ENCODE data around the gene RELB. TPM values are rescaled to one million over a fixed set of nuclear protein-coding genes. Genes with fewer than 3 reads are reported as not detected.
A peak's percentile ranks its signal among the peaks of the same experiment; 100 is the strongest.

The RELB gene
- total RNA-seq (2021; fragmentation: NEBNext Ultra II Directional; extraction: Animal tissue kit (Norgen Biotek cat#: 25700)), result 10 to 100 TPM in 2 of 6 experiments, 1 to 10 TPM in 4; 6.1 to 10.8 (median 9.4) TPM
- long read RNA-seq, transcript RELB-202 (11 exons, 2,219 nt), result major isoform, 8 of 9 reads
- long read RNA-seq, partial matches to known transcripts, result 0 of 9 reads
- long read RNA-seq, other reads (novel, unspliced or antisense), result 1 of 9 reads

DNA sequence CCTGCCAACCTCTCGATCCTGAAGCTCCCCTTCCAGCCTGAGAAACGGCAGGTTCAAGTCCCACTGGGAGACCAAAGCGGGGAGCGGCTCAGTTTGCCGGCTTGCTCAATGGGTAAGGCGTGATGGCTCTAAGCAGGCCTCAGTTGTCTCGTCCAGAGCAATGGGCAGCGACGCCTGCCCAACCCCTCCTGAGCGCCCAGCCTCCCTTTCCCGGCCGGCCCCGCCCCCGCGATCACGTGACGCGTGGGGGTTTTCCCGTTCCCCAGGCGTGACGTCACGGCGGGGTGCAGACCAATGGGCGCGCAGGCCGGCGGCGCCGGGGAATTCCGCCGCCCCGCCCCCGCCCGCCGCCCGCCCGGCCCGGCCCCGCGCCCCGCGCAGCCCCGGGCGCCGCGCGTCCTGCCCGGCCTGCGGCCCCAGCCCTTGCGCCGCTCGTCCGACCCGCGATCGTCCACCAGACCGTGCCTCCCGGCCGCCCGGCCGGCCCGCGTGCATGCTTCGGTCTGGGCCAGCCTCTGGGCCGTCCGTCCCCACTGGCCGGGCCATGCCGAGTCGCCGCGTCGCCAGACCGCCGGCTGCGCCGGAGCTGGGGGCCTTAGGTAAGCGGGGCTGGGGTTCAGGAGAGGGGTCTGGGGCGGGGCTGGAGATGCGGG lies at the start of gene RELB:
RELB (plus strand) TSS at position 378 of the 653 bp plus-strand sequence; CDS start at position 494, 116 bp downstream.
- no peaks in the 10 kb centered on the region for H3K36me3 Mint-ChIP-seq (ENCODE audit: low read depth)
- peak within 1 kb of the TSS; percentile 98 for H3K27ac Mint-ChIP-seq
- peak within 1 kb of the TSS; percentile 97 for H3K4me3 Mint-ChIP-seq
- no peaks in the 10 kb centered on the region; the same call in 1 of the 2 replicates for H3K27me3 Mint-ChIP-seq (ENCODE audit: insufficient read depth)
- no peaks in the 10 kb centered on the region for H3K9me3 Mint-ChIP-seq
- DNase-seq, result peak; percentile 78
- H3K4me1 Mint-ChIP-seq (ENCODE audit: low read depth), result peaks cover 6% of the 10 kb centered on the region
- TF ChIP-seq, protein P1, sequence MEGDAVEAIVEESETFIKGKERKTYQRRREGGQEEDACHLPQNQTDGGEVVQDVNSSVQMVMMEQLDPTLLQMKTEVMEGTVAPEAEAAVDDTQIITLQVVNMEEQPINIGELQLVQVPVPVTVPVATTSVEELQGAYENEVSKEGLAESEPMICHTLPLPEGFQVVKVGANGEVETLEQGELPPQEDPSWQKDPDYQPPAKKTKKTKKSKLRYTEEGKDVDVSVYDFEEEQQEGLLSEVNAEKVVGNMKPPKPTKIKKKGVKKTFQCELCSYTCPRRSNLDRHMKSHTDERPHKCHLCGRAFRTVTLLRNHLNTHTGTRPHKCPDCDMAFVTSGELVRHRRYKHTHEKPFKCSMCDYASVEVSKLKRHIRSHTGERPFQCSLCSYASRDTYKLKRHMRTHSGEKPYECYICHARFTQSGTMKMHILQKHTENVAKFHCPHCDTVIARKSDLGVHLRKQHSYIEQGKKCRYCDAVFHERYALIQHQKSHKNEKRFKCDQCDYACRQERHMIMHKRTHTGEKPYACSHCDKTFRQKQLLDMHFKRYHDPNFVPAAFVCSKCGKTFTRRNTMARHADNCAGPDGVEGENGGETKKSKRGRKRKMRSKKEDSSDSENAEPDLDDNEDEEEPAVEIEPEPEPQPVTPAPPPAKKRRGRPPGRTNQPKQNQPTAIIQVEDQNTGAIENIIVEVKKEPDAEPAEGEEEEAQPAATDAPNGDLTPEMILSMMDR (IDR thresholded peaks at IDR 0.05), result no peak

- Mint-ChIP-seq H3K4me3 (peak overlapping the region; percentile 96), H3K36me3 (ENCODE audit: low read depth) (peaks cover 6% of the 10 kb centered on the region), H3K27me3 (ENCODE audit: insufficient read depth) (peaks cover 1% of the 10 kb centered on the region), H3K9me3 (no peaks in the 10 kb centered on the region), H3K27ac (peak overlapping the region; percentile 98), H3K4me1 (ENCODE audit: low read depth) (peaks cover 32% of the 10 kb centered on the region)
- no peak for DNase-seq
- TF ChIP-seq, protein P1 (IDR thresholded peaks at IDR 0.05), result no peak
Observed at GRCh38 chr19:44954278-44954648, 47.0 kb upstream of the RELB start.

DNA sequence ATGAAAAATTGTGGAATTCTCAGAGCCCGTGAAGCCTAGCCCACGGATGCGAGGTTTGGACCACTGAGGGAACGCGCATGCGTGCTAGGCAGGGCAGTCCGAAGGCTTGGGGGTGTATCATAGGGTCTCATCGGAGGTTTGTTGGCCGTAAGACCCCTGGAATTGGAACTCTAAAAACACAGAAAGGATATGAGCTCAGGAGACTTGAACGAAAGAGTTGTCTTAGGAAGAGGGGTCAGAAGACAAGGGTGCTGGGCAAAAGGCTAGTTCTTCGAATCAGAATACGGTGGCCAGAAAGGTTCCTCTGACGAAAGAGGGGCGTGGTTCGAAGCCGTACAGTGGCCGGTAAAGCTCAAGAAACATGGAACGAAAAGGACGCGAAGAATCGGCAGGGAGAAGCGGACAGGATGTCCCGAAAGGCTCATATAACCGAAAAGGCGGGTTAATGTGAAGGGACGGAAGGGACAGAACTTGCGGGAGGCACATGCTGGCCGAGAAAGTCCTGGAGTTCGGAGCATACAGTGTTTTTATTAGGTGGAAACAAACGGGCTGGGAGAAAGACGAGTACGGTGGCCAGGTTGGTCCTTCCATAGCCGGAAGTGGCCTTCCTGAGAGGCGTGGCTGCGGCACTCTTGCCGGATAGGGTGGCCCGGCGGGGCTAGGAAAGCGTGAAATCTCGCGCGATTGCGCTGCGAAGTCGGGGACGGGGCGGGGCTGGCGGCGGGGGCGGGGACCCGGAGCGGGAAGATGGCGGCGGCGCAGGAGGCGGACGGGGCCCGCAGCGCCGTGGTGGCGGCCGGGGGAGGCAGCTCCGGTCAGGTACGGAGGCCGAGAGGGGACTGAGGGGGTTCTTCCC lies 46.4 kb upstream of the RELB start, which contains the start of gene CLPTM1:
CLPTM1 (plus strand) TSS at position 732 of the 856 bp plus-strand sequence; CDS start at position 748, 16 bp downstream.
- Mint-ChIP-seq H3K27ac (peak within 1 kb of the TSS; percentile 98), H3K9me3 (no peaks in the 10 kb centered on the region), H3K4me3 (peak within 1 kb of the TSS; percentile 96), H3K27me3 (ENCODE audit: insufficient read depth) (peaks cover 1% of the 10 kb centered on the region), H3K4me1 (ENCODE audit: low read depth) (peaks cover 32% of the 10 kb centered on the region), H3K36me3 (ENCODE audit: low read depth) (peaks cover 6% of the 10 kb centered on the region)
- DNase-seq, result peak; percentile 96
- TF ChIP-seq, protein P1 (IDR thresholded peaks at IDR 0.05), result no peak

DNA sequence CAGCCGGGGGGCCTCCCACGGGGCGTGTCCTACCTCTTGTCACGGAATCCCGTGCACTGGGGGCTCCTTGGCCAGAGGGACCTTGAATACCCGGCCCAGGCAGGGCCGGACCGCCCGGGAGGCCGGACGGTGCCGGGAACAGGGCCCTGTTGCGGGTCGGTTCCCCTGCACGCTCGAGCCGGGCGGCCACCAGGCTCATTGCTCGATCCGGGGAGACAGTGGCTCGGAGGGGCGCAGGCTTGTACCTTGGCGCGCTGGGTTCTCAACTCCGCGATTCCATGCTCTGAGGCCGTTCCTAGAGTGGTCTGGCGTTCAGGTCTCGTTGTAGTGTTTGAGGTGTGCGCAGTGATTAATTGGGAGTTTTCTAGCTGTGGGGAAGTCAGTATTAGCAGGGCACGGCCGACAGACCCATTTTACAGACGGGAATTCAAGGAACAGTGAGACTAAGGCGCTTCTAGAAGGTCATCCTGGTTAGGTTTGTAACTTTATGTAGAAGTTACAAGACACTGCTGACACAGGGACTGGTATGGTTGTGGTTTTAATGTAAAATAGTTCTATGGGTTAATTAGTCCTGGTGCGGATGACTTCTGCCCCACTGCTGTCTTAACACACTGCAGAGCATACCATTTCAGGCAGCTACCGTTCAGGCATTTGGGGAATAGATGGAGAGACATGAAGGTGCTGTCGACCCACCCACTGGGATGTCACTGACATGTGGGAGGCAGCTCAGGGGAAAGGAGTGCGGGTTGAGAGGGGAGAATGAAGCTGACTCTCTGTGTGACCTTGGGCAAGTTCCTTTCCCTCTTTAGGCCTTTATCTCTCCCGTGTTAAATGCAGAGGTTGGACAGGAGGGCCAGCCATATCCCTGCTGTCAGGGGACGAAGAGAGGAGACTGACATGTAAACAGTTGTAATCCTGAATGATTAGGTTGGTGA lies 45.5 kb upstream of the RELB start:
- Mint-ChIP-seq H3K36me3 (ENCODE audit: low read depth) (peaks cover 6% of the 10 kb centered on the region), H3K27ac (peak overlapping the region; percentile 78), H3K4me1 (ENCODE audit: low read depth) (peaks cover 32% of the 10 kb centered on the region), H3K4me3 (peak overlapping the region; percentile 96), H3K9me3 (no peaks in the 10 kb centered on the region), H3K27me3 (ENCODE audit: insufficient read depth) (peaks cover 1% of the 10 kb centered on the region)
- TF ChIP-seq, protein P1 (IDR thresholded peaks at IDR 0.05), result no peak
- DNase-seq, result no peak
